Measurements from ENCODE around the gene ZNF185.

Gene ZNF185

GRCh38 chrX:152941328-152942076, 43.6 kb downstream of the ZNF185 start:
- Histone ChIP-seq H3K56ac (ENCODE audit: low read length) (peak overlapping the region; percentile 91), H3K79me1 (ENCODE audit: low read length) (no peaks in the 10 kb centered on the region), H2BK5ac (ENCODE audit: low read length) (no peak overlapping the region), H3K27me3 (ENCODE audit: insufficient read depth, low read length, poor library complexity) (no peaks in the 10 kb centered on the region), H3K18ac (ENCODE audit: low read length) (no peak overlapping the region), H3K23ac (ENCODE audit: low read length) (no peak overlapping the region), H4K5ac (ENCODE audit: low read length) (no peak overlapping the region), H3K27ac (ENCODE audit: low read depth, low read length) (peak overlapping the region; percentile 25), H2BK120ac (ENCODE audit: low read depth, low read length) (no peak overlapping the region), H3K36me3 (ENCODE audit: control insufficient read depth, insufficient read depth, low read length) (no peaks in the 10 kb centered on the region), H3K4me2 (ENCODE audit: low read length) (peak overlapping the region; percentile 36), H2BK15ac (replicated peaks; ENCODE audit: low read depth) (no peak overlapping the region), H3K79me2 (ENCODE audit: control insufficient read depth, insufficient read depth, low read length) (no peaks in the 10 kb centered on the region), H3K4me3 (ENCODE audit: low read length) (peak overlapping the region; percentile 58), H3K9ac (ENCODE audit: low read length) (peak overlapping the region; percentile 82), H3K4ac (ENCODE audit: low read depth, low read length) (no peak overlapping the region), H4K8ac (ENCODE audit: low read depth, low read length) (no peak overlapping the region), H3K4me1 (ENCODE audit: control insufficient read depth, low read depth, low read length) (no peaks in the 10 kb centered on the region), H2AK5ac (ENCODE audit: low read length) (no peak overlapping the region)
- WGBS (ENCODE audit: extremely low coverage, insufficient coverage, low lambda C conversion rate) = no CpG with 5 or more reads among the region's 70 CpGs
- DNase-seq = peak; percentile 94

GRCh38 chrX:152942077-152942442, 44.2 kb downstream of the ZNF185 start:
- Histone ChIP-seq H4K5ac (ENCODE audit: low read length) (no peak overlapping the region), H3K4me1 (ENCODE audit: control insufficient read depth, low read depth, low read length) (no peaks in the 10 kb centered on the region), H3K9ac (ENCODE audit: low read length) (peak overlapping the region; percentile 82), H2AK5ac (ENCODE audit: low read length) (no peak overlapping the region), H3K23ac (ENCODE audit: low read length) (no peak overlapping the region), H3K4me3 (ENCODE audit: low read length) (no peak overlapping the region), H3K4me2 (ENCODE audit: low read length) (peak overlapping the region; percentile 36), H4K8ac (ENCODE audit: low read depth, low read length) (no peak overlapping the region), H2BK5ac (ENCODE audit: low read length) (no peak overlapping the region), H2BK15ac (replicated peaks; ENCODE audit: low read depth) (no peak overlapping the region), H2BK120ac (ENCODE audit: low read depth, low read length) (no peak overlapping the region), H3K79me2 (ENCODE audit: control insufficient read depth, insufficient read depth, low read length) (no peaks in the 10 kb centered on the region), H3K56ac (ENCODE audit: low read length) (peak overlapping the region; percentile 91), H3K27ac (ENCODE audit: low read depth, low read length) (no peak overlapping the region), H3K79me1 (ENCODE audit: low read length) (no peaks in the 10 kb centered on the region), H3K4ac (ENCODE audit: low read depth, low read length) (no peak overlapping the region), H3K27me3 (ENCODE audit: insufficient read depth, low read length, poor library complexity) (no peaks in the 10 kb centered on the region), H3K18ac (ENCODE audit: low read length) (no peak overlapping the region), H3K36me3 (ENCODE audit: control insufficient read depth, insufficient read depth, low read length) (no peaks in the 10 kb centered on the region)
- WGBS (ENCODE audit: extremely low coverage, insufficient coverage, low lambda C conversion rate) = no CpG with 5 or more reads among the region's 11 CpGs
- DNase-seq = no peak

DNA sequence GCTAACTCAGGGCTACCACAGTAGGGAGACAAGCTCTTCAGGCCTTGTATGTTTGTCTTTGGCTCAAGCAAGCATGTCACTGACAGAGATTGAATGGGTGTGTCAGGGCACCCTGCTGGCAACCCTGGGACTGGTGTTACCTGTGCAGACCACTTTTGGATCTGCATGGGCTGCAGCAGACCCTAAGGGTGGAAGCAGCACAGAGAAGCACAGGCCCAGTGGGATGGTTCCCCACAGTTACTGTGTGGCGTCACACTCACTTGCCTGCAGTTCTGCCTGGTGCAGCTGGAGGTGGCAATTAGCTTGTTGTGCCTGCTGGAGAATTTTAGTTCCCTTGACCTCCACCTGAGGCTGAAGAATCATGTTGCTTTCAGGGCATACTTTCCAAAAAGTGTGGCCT, 46.0 kb downstream of the ZNF185 start:
- no peak overlapping the region for H3K4me2 ChIP-seq (ENCODE audit: low read length)
- no peak overlapping the region for H3K23ac ChIP-seq (ENCODE audit: low read length)

GRCh38 chrX:152945021-152945979, 47.4 kb downstream of the ZNF185 start:
- no peak overlapping the region for H3K23ac ChIP-seq (ENCODE audit: low read length)
- no peaks in the 10 kb centered on the region for H3K36me3 ChIP-seq (ENCODE audit: control insufficient read depth, insufficient read depth, low read length)
- DNase-seq = no peak
- no peak overlapping the region for H4K8ac ChIP-seq (ENCODE audit: low read depth, low read length)
- H3K56ac ChIP-seq (ENCODE audit: low read length) = no peak overlapping the region
- H3K4ac ChIP-seq (ENCODE audit: low read depth, low read length) = no peak overlapping the region
- no peaks in the 10 kb centered on the region for H3K79me1 ChIP-seq (ENCODE audit: low read length)
- no peaks in the 10 kb centered on the region for H3K27me3 ChIP-seq (ENCODE audit: insufficient read depth, low read length, poor library complexity)
- H2AK5ac ChIP-seq (ENCODE audit: low read length) = no peak overlapping the region
- no peak overlapping the region for H3K27ac ChIP-seq (ENCODE audit: low read depth, low read length)
- H3K9ac ChIP-seq (ENCODE audit: low read length) = no peak overlapping the region
- H2BK15ac ChIP-seq (replicated peaks; ENCODE audit: low read depth) = no peak overlapping the region
- no peak overlapping the region for H3K4me3 ChIP-seq (ENCODE audit: low read length)
- no peak overlapping the region for H3K4me2 ChIP-seq (ENCODE audit: low read length)
- no peaks in the 10 kb centered on the region for H3K4me1 ChIP-seq (ENCODE audit: control insufficient read depth, low read depth, low read length)
- no peak overlapping the region for H4K5ac ChIP-seq (ENCODE audit: low read length)
- WGBS (ENCODE audit: extremely low coverage, insufficient coverage, low lambda C conversion rate) = no CpG with 5 or more reads among the region's 11 CpGs
- H2BK5ac ChIP-seq (ENCODE audit: low read length) = no peak overlapping the region
- H3K79me2 ChIP-seq (ENCODE audit: control insufficient read depth, insufficient read depth, low read length) = no peaks in the 10 kb centered on the region
- no peak overlapping the region for H3K18ac ChIP-seq (ENCODE audit: low read length)
- no peak overlapping the region for H2BK120ac ChIP-seq (ENCODE audit: low read depth, low read length)

More for the DNA sequence above, 46.0 kb downstream of the ZNF185 start:
- Histone ChIP-seq H2BK5ac (ENCODE audit: low read length) (no peak overlapping the region), H2BK15ac (replicated peaks; ENCODE audit: low read depth) (no peak overlapping the region), H3K4me3 (ENCODE audit: low read length) (no peak overlapping the region), H4K5ac (ENCODE audit: low read length) (no peak overlapping the region), H3K36me3 (ENCODE audit: control insufficient read depth, insufficient read depth, low read length) (no peaks in the 10 kb centered on the region), H3K9ac (ENCODE audit: low read length) (no peak overlapping the region), H3K27ac (ENCODE audit: low read depth, low read length) (no peak overlapping the region), H3K79me2 (ENCODE audit: control insufficient read depth, insufficient read depth, low read length) (no peaks in the 10 kb centered on the region), H2AK5ac (ENCODE audit: low read length) (no peak overlapping the region), H3K4ac (ENCODE audit: low read depth, low read length) (no peak overlapping the region), H3K79me1 (ENCODE audit: low read length) (no peaks in the 10 kb centered on the region), H3K27me3 (ENCODE audit: insufficient read depth, low read length, poor library complexity) (no peaks in the 10 kb centered on the region), H3K56ac (ENCODE audit: low read length) (no peak overlapping the region), H4K8ac (ENCODE audit: low read depth, low read length) (no peak overlapping the region), H2BK120ac (ENCODE audit: low read depth, low read length) (no peak overlapping the region), H3K4me1 (ENCODE audit: control insufficient read depth, low read depth, low read length) (no peaks in the 10 kb centered on the region), H3K18ac (ENCODE audit: low read length) (no peak overlapping the region)
- WGBS (ENCODE audit: extremely low coverage, insufficient coverage, low lambda C conversion rate) = no CpG with 5 or more reads among the region's 1 CpG
- no peak for DNase-seq

- Histone ChIP-seq H2BK120ac (ENCODE audit: low read depth, low read length) (no peak overlapping the region), H3K79me1 (ENCODE audit: low read length) (no peaks in the 10 kb centered on the region), H3K27me3 (ENCODE audit: insufficient read depth, low read length, poor library complexity) (no peaks in the 10 kb centered on the region), H3K4me3 (ENCODE audit: low read length) (no peak overlapping the region), H2BK5ac (ENCODE audit: low read length) (no peak overlapping the region), H4K8ac (ENCODE audit: low read depth, low read length) (no peak overlapping the region), H3K4ac (ENCODE audit: low read depth, low read length) (no peak overlapping the region), H3K56ac (ENCODE audit: low read length) (no peak overlapping the region), H4K5ac (ENCODE audit: low read length) (no peak overlapping the region), H3K79me2 (ENCODE audit: control insufficient read depth, insufficient read depth, low read length) (no peaks in the 10 kb centered on the region), H2AK5ac (ENCODE audit: low read length) (no peak overlapping the region), H3K18ac (ENCODE audit: low read length) (no peak overlapping the region), H3K4me1 (ENCODE audit: control insufficient read depth, low read depth, low read length) (no peaks in the 10 kb centered on the region), H3K27ac (ENCODE audit: low read depth, low read length) (no peak overlapping the region), H3K4me2 (ENCODE audit: low read length) (no peak overlapping the region), H2BK15ac (replicated peaks; ENCODE audit: low read depth) (no peak overlapping the region), H3K23ac (ENCODE audit: low read length) (no peak overlapping the region), H3K9ac (ENCODE audit: low read length) (no peak overlapping the region), H3K36me3 (ENCODE audit: control insufficient read depth, insufficient read depth, low read length) (no peaks in the 10 kb centered on the region)
- no CpG with 5 or more reads among the region's 6 CpGs for WGBS (ENCODE audit: extremely low coverage, insufficient coverage, low lambda C conversion rate)
- no peak for DNase-seq
These were observed 48.8 kb downstream of the ZNF185 start for GRCh38 chrX:152946681-152947080.

All from mesendoderm (in vitro differentiated cells).